Skin of body (tissue), 2 donors: ENCODE data around the gene MPPED1. TPM values are rescaled to one million over a fixed set of nuclear protein-coding genes. Genes with fewer than 3 reads are reported as not detected.

Experiments
- DNase-seq: peaks from one replicate; lab custom pipeline; 2025; lab: John Stamatoyannopoulos, UW
- total RNA-seq: library from RNA; depleted of rRNA; stranded (reverse); fragments of >200 nt; gene quantifications from one replicate; pipeline ENCODE4 v1.2.3, GENCODE V29; 2014

MPPED1 gene
- total RNA-seq, 1 donor from 2014 or later, result 5.3 TPM

- no peak for DNase-seq
Measured at GRCh38 chr22:43476341-43476740, 64.5 kb downstream of the MPPED1 start.

GRCh38 chr22:43476751-43477725 lies 65.2 kb downstream of the MPPED1 start:
- DNase-seq, result no peak

DNA sequence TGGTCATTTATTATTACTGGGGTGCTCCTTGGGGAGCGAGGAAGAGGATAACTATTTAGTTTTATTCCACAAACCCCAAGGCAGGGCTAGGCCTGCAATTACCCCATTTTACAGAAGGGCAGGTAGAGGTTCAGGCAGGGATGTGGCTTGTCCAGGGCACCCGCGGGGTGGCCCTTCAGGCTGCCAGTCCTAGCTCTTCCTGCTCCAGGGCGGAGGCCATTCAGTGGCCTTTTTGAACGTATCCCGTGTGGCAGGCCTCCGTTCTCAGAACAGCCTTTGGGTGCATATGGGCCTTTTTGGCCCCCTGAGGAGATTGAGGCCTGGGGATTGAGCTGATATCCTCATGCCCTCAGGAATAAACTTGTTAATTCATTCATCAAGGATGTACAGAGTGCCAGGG lies 66.2 kb downstream of the MPPED1 start:
- no peak for DNase-seq

DNA sequence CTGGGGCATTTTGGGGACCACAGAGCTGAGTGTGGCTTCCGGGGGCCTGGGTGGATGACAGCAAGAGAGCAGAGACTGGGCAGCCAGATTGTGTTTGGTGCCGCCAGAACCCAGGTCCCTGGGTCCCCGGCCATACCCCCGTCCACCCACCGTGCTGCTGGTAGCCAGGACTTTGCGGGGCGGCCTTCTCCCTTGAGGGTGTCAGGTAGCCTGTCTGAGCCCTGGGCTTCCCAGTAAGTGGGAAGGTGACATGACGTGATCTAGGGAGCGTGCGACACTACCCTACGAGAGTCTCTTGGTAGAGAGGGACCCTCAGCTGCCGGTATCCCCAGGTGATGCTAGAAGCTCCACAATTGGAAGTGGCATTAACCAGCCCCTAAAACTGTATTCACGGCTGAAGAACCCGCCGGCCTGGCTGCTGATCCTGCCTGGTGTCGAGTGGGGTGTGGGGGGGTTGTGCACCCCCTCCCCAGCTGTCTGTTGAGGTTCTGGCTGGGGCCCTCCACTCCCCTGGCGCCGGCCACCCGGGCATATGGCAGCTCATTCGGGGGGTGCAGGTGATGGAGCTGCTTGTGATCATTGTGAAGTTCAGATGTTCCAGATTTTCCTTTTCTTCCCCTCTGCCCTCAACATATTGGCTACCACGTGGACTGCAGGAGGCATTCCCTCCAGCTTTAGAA lies 66.9 kb downstream of the MPPED1 start:
- no peak for DNase-seq

GRCh38 chr22:43479301-43479950 lies 67.6 kb downstream of the MPPED1 start:
- no peak for DNase-seq

DNA sequence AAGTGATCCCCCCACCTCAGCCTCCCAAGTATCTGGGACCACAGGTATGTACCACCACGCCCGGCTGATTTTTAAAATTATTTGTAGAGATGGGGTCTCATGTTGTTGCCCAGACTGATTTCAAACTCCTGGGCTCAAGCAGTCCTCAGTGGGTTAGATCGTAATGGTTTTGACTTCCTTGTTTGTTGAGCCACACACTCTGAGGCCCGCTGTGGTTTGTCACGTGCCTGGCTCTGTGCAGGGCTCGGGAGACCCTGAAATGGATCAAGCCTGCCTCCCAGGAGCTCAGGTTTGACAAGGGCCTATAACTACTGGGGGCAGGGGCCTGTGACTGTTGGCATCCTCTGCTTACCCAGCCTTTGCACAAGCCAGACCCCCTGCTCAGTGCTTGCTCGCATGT lies 68.1 kb downstream of the MPPED1 start:
- no peak for DNase-seq

- peak; percentile 40 for DNase-seq
Measured at GRCh38 chr22:43481568-43482317, 69.9 kb downstream of the MPPED1 start.

GRCh38 chr22:43482318-43482625 lies 70.5 kb downstream of the MPPED1 start:
- no peak for DNase-seq

DNA sequence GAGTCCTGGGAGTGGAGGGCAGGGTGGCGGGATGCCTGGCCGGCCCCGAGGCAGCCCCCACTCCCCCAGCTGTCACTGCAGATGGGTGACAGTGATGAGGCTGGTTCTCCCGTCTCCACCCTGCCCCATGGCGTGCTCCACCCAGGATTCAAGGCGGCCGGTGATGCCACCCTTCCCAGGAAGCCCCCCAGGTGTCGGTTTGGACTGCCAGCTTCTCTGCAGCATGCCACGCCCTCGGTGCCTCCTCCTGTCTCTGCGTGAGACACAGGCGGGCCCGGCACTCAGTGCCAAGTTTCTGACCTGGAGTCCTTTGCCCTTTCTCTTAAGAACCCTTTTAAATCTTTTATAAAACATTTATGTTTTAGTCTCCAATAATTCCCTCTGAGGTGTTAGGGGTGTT lies 71.5 kb downstream of the MPPED1 start:
- no peak for DNase-seq

GRCh38 chr22:43483669-43484068 lies 71.9 kb downstream of the MPPED1 start:
- no peak for DNase-seq

GRCh38 chr22:43484227-43484626 lies 72.4 kb downstream of the MPPED1 start:
- DNase-seq, result no peak

GRCh38 chr22:43485502-43486089 lies 73.8 kb downstream of the MPPED1 start:
- DNase-seq, result no peak

DNA sequence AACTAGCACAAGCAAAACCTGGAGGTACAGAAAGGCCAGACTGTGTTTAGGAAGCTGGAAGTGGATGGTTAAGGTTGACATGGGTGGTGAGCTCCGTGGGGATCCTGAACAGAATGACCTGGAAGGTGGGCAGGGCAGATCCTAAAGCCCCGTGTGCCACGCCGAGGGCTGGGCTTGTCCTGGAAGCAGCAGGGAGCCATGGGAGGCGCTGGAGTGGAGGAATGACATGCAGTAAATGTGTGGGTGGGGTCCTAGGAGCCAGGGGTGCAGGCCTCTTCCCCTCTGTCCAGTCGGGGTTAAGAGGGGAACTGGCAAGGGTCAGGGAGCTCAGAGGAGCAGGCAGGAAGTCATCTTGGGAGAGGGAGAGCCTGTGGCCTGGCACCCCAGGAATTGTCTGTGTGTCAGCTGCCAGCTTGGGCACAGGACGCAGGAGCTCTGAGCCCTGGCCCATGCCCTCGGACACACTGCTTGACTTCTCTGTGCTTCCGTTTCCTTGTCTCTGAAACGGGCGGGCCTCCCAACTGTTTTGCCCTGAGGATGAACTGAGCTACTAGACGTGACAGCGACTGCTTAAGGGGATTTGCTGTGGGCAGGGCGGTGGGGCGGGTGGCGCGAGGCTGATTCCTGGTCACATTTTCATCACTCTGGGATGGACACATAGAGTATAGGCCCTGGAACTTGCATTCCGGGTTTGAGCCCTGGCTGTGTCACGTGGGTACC lies 75.7 kb downstream of the MPPED1 start:
- DNase-seq, result no peak

- DNase-seq, result peak; percentile 64
Measured at GRCh38 chr22:43488031-43488866, 76.4 kb downstream of the MPPED1 start.

GRCh38 chr22:43488937-43489336 lies 77.1 kb downstream of the MPPED1 start:
- DNase-seq, result no peak

GRCh38 chr22:43490311-43490710 lies 78.5 kb downstream of the MPPED1 start:
- no peak for DNase-seq

- DNase-seq, result no peak
Measured at GRCh38 chr22:43491177-43491576, 79.4 kb downstream of the MPPED1 start.

DNA sequence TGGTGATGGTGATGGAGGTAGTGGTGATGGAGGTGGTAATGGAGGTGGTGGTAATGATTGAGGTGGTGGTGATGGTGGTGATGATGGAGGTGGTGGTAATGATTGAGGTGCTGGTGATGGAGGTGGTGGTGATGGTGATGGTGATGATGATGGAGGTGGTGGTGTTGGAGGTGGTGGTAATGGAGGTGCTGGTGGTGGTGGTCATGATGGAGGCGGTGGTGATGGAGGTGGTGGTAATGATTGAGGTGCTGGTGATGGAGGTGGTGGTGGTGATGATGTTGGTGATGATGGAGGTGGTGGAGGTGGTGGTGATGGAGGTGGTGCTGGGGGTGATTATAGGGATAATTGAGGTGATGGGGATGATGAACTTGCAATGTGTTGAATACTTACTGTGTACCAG lies 79.9 kb downstream of the MPPED1 start:
- no peak for DNase-seq

DNA sequence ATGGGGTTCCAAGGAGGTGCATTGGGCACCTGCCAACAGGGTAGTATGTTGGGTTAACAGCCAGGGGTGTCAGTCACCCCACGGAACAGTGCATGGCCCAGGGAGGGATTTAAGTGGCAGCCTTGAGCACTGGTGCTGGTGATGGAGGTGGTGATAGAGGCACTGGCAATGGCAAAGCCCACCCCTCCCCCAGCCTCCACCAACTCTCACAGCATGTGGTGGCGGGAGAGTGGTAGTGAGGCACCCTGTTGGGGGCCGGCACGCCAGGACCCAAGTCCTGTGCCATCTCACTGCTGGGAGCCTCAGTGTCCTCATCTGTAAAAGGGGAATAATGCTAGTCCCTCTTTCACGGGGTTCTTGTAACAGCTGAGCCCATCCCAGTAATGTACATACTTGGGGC lies 81.5 kb downstream of the MPPED1 start:
- DNase-seq, result no peak
